SW480 (cell line): ENCODE data around the gene GFRAL.
A peak's percentile ranks its signal among the peaks of the same experiment; 100 is the strongest.
"Not testable (repeated sequence)": the region's sequence is repeated elsewhere in the genome, so short reads cannot be mapped to it uniquely, and the experiment has no call there.

ENCODE experiments used
- DNase-seq: peaks from one replicate; pipeline ENCODE4 v3.0.0-alpha.2; 2016; ENCODE audit warnings: low spot score

Gene GFRAL, protein sequence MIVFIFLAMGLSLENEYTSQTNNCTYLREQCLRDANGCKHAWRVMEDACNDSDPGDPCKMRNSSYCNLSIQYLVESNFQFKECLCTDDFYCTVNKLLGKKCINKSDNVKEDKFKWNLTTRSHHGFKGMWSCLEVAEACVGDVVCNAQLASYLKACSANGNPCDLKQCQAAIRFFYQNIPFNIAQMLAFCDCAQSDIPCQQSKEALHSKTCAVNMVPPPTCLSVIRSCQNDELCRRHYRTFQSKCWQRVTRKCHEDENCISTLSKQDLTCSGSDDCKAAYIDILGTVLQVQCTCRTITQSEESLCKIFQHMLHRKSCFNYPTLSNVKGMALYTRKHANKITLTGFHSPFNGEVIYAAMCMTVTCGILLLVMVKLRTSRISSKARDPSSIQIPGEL

DNA sequence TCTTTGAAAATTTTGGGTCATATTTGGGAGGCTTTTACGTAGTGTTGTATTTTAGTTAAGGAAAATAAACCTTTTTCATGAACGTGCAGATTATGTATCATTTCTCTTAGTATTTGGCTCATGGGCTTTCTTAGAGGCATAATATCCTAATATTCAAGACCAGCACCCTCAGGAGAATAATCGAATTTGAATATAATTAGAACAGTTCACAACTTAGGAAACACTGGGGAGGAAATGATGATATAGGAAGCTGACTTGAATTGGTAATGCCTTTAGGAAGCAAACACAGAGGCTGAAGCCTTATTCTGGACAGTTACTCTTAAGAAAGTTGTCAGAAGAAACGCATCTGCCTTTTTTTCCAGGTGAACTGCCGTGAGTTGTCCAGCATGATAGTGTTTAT is at the start of gene GFRAL:
TSS of gene GFRAL (plus strand) at position 301 of the 400 bp plus-strand sequence. CDS start at position 387, 86 bp downstream.
- no peak for DNase-seq

DNA sequence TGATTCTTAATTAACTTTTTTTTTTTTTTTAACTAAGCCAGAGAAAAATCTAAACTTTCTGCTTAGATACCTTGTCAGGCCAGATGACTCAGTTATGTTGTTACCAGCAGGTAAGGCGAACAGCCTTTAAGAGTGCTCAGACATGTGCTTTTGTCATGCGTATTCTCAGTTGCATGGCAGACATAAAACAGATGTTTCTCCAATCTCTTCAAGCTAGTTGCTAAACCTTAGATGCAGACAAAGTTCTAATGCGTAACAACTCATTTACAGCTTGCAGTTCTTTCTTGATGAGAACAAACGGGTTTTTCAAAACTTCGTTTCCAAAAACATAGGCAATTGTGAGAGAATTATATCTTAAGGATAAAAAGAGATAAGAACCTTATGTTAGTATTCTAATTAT is 49.6 kb upstream of the GFRAL start:
- DNase-seq = no peak

DNA sequence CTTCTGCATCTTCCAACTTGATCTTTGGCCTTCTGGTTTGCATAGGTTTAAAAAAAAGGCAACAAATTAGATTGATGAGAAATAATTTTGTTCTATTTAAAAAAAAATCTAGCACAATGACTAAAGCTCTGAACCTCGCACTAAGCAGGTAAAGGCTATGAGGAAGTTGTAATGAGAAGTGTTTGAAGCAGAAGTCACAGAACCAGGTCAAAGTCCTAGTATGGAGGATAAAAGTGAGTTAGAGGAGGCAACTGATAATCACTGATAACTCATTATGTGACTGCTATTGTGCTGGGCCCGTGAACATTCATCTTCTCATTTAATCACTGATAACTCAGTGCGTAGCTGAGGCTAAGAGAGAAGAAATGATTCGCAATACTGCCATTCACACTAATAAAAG is 46.1 kb upstream of the GFRAL start:
- no peak for DNase-seq

DNA sequence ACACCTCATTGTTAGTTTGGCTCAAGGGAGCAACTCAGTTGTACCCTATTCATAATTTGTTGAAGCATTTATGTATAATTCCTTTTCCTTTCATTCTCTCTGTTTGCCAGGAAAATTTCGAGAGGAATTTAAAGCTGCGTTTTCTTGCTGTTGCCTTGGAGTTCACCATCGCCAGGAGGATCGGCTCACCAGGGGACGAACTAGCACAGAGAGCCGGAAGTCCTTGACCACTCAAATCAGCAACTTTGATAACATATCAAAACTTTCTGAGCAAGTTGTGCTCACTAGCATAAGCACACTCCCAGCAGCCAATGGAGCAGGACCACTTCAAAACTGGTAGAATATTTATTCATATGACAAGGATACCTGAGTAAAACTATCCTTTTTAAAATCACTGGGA is 45.2 kb upstream of the GFRAL start:
- no peak for DNase-seq

GRCh38 chr6:55286824-55287223 is 40.4 kb upstream of the GFRAL start:
- no peak for DNase-seq

GRCh38 chr6:55290736-55291135 is 36.5 kb upstream of the GFRAL start:
- DNase-seq = no peak

DNA sequence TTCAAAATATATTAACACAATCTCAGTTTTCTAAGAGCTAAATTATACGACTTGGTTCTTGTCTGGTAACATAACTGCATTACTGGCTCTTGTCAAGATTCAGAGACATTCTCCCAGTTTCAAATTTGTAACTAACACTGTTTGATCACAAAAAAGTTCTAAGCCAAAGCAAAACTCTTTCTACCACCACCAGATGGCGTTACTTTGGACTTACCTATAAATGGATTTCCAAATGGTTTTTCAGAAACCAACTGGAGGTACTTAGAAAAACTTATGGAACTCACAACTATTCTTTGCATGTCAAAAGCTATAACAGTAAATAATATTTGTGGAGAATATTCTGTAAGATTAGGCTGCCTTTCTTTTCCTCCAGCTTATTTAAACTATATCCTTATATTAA is 34.2 kb upstream of the GFRAL start:
- DNase-seq = no peak

DNA sequence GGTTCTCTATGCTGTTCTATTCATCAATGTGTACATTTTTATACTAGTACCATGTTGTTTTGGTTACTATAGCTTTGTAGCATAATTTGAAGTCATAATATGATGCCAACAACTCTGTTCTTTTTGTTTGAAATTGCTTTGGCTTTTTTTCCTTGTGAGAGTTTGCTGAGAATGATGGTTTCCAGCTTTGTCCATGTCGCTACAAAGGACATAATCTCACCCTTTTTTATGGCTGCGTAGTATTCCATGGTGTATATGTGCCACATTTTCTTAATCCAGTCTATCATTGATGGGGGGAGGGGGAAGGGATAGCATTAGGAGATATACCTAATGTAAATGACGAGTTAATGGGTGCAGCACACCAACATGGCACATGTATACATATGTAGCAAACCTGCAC is 30.1 kb upstream of the GFRAL start:
- not testable (repeated sequence) for DNase-seq

DNA sequence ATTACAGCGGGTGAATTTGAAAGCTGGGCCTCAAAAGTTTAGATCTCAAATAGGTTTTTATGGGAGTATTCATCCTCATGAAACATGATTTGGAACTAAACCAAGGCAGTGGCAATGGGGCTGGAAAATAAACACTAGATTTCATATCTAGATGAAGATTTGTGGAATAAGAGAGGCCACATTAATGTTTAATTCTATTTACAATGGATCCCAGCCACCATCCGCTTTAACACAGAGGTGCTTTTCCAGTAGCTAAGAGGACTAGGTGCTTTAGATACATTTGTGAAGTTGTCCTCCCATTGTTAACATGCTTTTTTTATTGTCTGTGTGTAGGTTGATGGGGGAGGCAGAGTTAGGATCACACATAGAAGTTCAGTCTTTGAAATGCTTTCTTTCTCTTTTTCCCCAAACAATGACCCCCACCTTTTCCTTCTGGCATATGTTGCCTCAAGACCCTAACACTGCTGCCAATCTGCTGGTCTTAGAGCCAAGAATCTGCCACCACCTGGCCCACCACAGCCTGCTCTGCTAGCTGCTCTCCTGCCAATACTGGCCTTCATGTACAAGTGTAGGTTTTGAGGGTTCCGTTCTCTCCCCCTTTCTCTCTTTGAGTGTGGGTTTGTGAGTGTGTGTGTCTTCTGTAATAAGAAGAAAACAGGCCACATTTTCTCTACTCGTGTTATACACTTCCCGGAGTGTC is 27.8 kb upstream of the GFRAL start:
- DNase-seq = no peak

DNA sequence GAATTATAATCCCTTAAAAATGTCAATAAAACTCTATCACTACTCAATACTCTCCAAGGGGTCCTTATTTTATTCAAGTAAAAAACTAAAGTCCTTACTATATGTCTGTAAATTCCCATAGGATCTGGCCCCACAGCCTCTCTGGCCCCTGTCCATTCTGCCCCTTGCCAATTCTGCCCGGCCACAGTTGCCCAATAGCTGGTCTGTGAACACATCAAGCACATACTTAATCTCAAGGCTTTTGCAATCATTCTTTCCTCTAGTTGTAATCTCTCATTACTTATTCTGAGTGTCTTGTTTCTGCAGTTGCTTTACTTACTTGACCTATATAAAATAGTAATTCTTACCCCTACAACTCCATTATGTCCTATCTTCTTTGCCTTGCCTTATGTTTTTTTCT is 22.5 kb upstream of the GFRAL start:
- DNase-seq = no peak

- no peak for DNase-seq
Observed at GRCh38 chr6:55319961-55320695, 7.1 kb upstream of the GFRAL start.

- DNase-seq = no peak
Observed at GRCh38 chr6:55320696-55321086, 6.6 kb upstream of the GFRAL start.

DNA sequence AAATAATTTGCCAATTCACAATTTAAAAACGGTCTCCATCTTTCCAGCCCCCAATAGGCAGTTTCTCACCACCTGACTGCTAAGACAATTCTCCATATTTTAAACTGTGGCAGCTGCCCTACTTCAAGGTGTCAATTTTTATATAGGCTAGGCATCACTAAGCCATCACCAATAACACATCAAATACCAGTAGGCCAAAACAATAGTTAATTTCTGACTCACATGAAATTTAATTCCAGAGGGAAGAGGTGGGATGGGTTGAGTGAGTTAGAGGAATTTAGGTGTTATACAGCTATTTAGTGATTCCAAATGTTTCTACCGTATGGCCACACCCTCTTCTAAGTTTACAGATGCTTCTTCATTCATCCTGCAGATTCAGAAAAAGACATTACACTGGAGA is 49.9 kb downstream of the GFRAL start:
- DNase-seq = no peak

- no peak for DNase-seq
Observed at GRCh38 chr6:55379471-55379870, 52.2 kb downstream of the GFRAL start.

DNA sequence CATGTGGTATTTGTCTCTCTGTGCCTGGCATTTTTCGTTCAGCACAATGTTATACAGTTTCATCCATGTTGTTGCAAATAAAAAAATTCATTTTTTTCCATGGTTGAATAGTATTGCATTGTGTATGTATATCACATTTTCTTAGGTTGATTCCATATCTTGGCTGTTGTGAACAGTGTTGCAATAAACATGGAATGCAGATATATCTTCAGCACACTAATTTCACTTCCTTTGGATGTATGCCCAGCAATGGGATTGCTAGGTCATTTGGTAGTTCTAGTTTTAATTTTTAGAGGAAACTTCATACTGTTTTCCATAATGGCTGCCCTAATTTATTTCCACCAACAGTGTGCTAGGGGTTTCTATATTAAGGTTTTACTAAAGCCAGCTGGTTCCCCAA is 52.6 kb downstream of the GFRAL start:
- no peak for DNase-seq

DNA sequence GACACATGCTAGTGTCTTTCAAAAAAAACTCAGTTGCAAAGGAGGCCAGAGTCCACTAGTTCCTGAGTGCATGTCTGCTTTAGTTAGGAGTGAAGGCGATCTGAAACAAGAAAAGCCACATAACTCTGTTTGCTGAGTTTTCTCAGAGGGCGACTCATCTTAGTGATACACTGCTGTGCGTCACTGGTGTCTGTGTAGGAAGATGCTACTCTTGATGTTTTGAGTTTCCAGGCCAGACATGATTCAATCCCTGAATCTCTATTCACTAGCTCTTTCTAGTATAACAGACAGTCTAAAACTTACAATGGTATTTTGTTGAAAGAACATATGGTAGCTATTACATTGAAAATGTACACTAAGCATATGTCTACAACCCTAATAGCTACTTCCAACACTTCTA is 60.9 kb downstream of the GFRAL start:
- DNase-seq = no peak

DNA sequence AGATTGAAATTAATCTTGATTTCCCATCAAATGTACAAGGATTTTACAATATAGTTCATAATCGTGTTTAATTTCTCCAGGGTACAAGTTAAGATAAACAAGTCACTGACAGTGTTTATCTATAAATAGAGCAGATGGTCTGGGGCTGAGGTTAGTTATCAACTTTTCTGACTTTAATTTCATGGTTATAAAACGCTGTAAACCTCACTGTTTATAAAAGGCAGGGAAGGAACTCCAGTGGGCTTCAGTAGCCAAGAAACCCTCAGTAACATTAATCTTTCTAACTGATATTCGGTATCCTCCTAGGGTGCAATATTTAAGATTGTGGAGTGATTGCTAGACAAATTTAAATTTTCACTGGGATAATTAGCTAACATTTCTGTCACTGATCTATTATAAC is 68.6 kb downstream of the GFRAL start:
- DNase-seq = no peak

DNA sequence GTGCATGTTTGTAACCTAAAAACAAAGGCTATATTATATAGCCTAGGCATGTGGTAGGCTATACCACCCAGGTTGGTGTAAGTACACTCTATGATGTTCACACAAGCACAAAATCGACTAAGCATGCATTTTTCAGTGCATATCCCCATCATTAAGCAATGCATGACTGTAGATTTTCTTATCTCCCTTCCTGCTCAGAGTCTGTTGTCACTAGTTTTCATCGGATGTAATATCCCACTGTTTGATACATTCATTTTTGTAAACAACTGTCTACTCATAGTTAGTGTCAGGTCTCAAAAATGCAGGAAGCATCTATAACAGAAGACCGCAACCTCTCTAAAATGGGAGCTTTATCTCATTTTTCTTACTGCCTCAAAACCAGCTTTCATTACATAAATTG is 70.7 kb downstream of the GFRAL start:
- no peak for DNase-seq

DNA sequence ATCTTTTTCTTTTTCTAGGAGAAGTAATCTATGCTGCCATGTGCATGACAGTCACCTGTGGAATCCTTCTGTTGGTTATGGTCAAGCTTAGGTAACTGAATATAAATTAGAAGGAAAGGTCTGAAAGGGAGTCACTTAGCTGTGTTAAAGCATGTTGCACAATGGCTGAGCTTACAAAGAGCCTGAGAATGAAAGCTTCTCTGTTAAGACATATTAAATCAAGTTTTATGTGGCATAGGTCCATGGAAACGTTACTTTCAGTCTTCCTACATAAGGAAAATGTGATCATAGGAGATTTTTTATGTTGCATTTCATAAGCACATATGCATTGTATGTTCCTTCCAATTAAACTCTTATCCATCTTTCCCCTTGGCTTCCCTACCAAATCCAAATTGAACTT is 72.1 kb downstream of the GFRAL start:
- no peak for DNase-seq

- peak; percentile 61 for DNase-seq
Observed at GRCh38 chr6:55405474-55406235, 78.4 kb downstream of the GFRAL start.

- DNase-seq = no peak
Observed at GRCh38 chr6:55410674-55411073, 83.4 kb downstream of the GFRAL start.

DNA sequence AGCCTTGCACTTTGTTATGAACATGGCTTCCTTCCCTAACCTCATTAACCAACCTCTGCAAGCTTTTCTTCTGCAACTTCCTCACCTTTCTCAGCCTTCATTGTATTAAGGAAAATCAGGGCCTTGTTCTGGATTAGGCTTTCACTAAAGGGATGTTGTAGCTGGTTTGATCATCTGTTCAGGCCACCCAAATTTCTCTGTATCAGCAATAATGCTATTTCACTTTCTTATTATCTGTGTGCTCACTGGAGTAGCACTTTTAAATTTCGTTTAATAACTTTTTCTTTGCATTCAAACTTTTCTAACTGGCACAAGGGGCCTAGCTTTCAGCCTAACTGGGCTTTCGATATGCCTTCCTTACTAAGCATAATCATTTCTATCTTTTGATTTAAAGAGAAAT is 96.7 kb downstream of the GFRAL start:
- DNase-seq = no peak
